HepG2 (cell line): Measurements from ENCODE around the gene NUP107. TPM values are rescaled to one million over a fixed set of nuclear protein-coding genes. Genes with fewer than 3 reads are reported as not detected.

Source experiments
- ATAC-seq: fragments of 200-7000 bp; cut with Tn5 transposase; 3 replicates; pipeline ENCODE4 v1.9.1; 2020; ENCODE audit warnings: mild to moderate bottlenecking, moderate library complexity
- BruUV-seq: library from RNA; stranded (reverse); fragments of 400-500 nt; replicated peaks from 2 replicates; lab custom pipeline; 2021; lab: Mats Ljungman, UMichigan
- CTCF ChIA-PET: fragments of 300-600 bp; formaldehyde crosslinking; extraction: SDS; loops from one replicate; lab custom pipeline; 2021; ENCODE audit warnings: low total read pairs, inconsistent platforms, low intra/inter-chr PET ratio; lab: Yijun Ruan, JAX
- POLR2A ChIA-PET: fragments of 350-600 bp; sonication (Branson Sonifier 250); formaldehyde crosslinking; loops from one replicate; lab custom pipeline; 2020; ENCODE audit warnings: antibody characterized with exemption, inconsistent platforms; lab: Yijun Ruan, JAX
- DNase-seq: peaks from one replicate; pipeline ENCODE4 v3.0.0-alpha.2; 2015; ENCODE audit warnings: low spot score
- FAIRE-seq: peaks from 3 replicates; lab custom pipeline; 2011; peaks lifted over from hg19 to GRCh38; lab: Jason Lieb, UNC
- H2AFZ ChIP-seq: one replicate; pipeline ENCODE4 v1.6.1; 2011; ENCODE audit warnings: low read length, inconsistent platforms
- H3K27ac ChIP-seq: fragments of 300-600 bp; 3 replicates; pipeline ENCODE4 v1.8.0; 2011; ENCODE audit warnings: mixed run types, mild to moderate bottlenecking, mixed read lengths, low read length, inconsistent platforms; ENCODE audit not compliant: insufficient read depth; ENCODE audit errors: extremely low read length
- H3K27me3 ChIP-seq, 2 experiments: fragments of 200-600 bp in 1 of 2; 2 replicates in 1 of 2; 3 replicates in 1 of 2; pipeline versions ENCODE4 v1.6.0 to v1.8.0; 2011; ENCODE audit warnings: low read length in 2 of 2, mild to moderate bottlenecking in 2 of 2, moderate library complexity in 2 of 2, inconsistent platforms in 1 of 2; ENCODE audit not compliant: insufficient read depth in 2 of 2, control insufficient read depth in 1 of 2
- H3K36me3 ChIP-seq, 2 experiments: fragments of 200-600 bp in 1 of 2; replicated peaks in 1 of 2; 2 replicates in 1 of 2; 3 replicates in 1 of 2; pipeline versions ENCODE4 v1.5.1 to v1.8.0; 2011; ENCODE audit warnings: low read length in 2 of 2, inconsistent platforms in 1 of 2; ENCODE audit not compliant: insufficient read depth in 2 of 2, control insufficient read depth in 1 of 2
- H3K4me1 ChIP-seq: 2 replicates; pipeline ENCODE4 v1.5.1; 2012; ENCODE audit warnings: low read length, inconsistent platforms; ENCODE audit not compliant: insufficient read depth
- H3K4me2 ChIP-seq: 2 replicates; pipeline ENCODE4 v1.6.0; 2011; ENCODE audit warnings: low read depth, low read length, inconsistent platforms
- H3K4me3 ChIP-seq, 3 experiments: fragments of 200-600 bp in 1 of 3; sonication (generic), shearing (Covaris generic) in 1 of 3; replicated peaks in 1 of 3; 2 replicates each; pipeline ENCODE4 v1.5.1; 2011 to 2016; ENCODE audit warnings: low read length in 3 of 3, inconsistent platforms in 2 of 3, low read depth in 2 of 3, mild to moderate bottlenecking in 2 of 3, control low read depth in 1 of 3, mixed read lengths in 1 of 3; ENCODE audit not compliant: insufficient read depth in 1 of 3
- H3K79me2 ChIP-seq: one replicate; pipeline ENCODE4 v1.6.1; 2011; ENCODE audit warnings: low read length, inconsistent platforms; ENCODE audit not compliant: insufficient read depth
- H3K9ac ChIP-seq: 2 replicates; pipeline ENCODE4 v1.6.0; 2011; ENCODE audit warnings: mild to moderate bottlenecking, low read depth, low read length, inconsistent platforms; ENCODE audit not compliant: insufficient read depth
- H3K9me3 ChIP-seq: 2 replicates; pipeline ENCODE4 v1.5.1; 2012; ENCODE audit warnings: mild to moderate bottlenecking, low read length
- H4K20me1 ChIP-seq: 2 replicates; pipeline ENCODE4 v1.6.0; 2011; ENCODE audit warnings: inconsistent platforms, mild to moderate bottlenecking, low read length, moderate library complexity; ENCODE audit not compliant: insufficient read depth
- AHR ChIP-seq: IDR thresholded peaks from 2 replicates; pipeline ENCODE4 v1.6.1; 2018; ENCODE audit warnings: missing genetic modification reagents, missing compliant biosample characterization
- CTCF ChIP-seq: sonication (generic); formaldehyde crosslinking; IDR thresholded peaks from 2 replicates; pipeline ENCODE4 v1.5.0; 2020; ENCODE audit warnings: mild to moderate bottlenecking, missing genetic modification reagents, moderate library complexity
- EEA1 ChIP-seq: sonication (generic); formaldehyde crosslinking; IDR thresholded peaks from 2 replicates; pipeline ENCODE4 v1.5.1; 2020; ENCODE audit warnings: mild to moderate bottlenecking, missing genetic modification reagents, borderline replicate concordance
- IKZF5 ChIP-seq: IDR thresholded peaks from 2 replicates; pipeline ENCODE4 v1.6.1; 2018; ENCODE audit warnings: missing genetic modification reagents, mild to moderate bottlenecking, missing compliant biosample characterization
- KLF6 ChIP-seq: IDR thresholded peaks from 2 replicates; pipeline ENCODE4 v1.8.0; 2016; ENCODE audit warnings: missing biosample characterization, missing genetic modification reagents
- NFYB ChIP-seq: sonication (generic); formaldehyde crosslinking; IDR thresholded peaks from 2 replicates; pipeline ENCODE4 v1.4.0; 2020; ENCODE audit warnings: missing genetic modification reagents
- PREB ChIP-seq: sonication (generic); formaldehyde crosslinking; IDR thresholded peaks from 2 replicates; pipeline ENCODE4 v1.4.0; 2020; ENCODE audit warnings: missing genetic modification reagents
- STAG1 ChIP-seq: sonication (generic); formaldehyde crosslinking; IDR thresholded peaks from 2 replicates; pipeline ENCODE4 v1.4.0; 2020; ENCODE audit warnings: missing genetic modification reagents
- TEF ChIP-seq: sonication (generic); formaldehyde crosslinking; IDR thresholded peaks from 2 replicates; pipeline ENCODE4 v1.5.0; 2020; ENCODE audit warnings: missing genetic modification reagents
- ZBTB38 ChIP-seq: sonication (generic); formaldehyde crosslinking; IDR thresholded peaks from 2 replicates; pipeline ENCODE4 v1.5.1; 2020; ENCODE audit warnings: mild to moderate bottlenecking, missing genetic modification reagents
- ZNF530 ChIP-seq: sonication (generic); formaldehyde crosslinking; IDR thresholded peaks from 2 replicates; pipeline ENCODE4 v1.5.0; 2020; ENCODE audit warnings: low read depth, mild to moderate bottlenecking, missing genetic modification reagents
- ZNF704 ChIP-seq: sonication (generic); formaldehyde crosslinking; IDR thresholded peaks from 2 replicates; pipeline ENCODE4 v1.8.1; 2023; ENCODE audit warnings: mild to moderate bottlenecking, inconsistent platforms, moderate library complexity, missing genetic modification reagents, borderline replicate concordance
- ZNF709 ChIP-seq: sonication (generic); formaldehyde crosslinking; IDR thresholded peaks from 2 replicates; pipeline ENCODE4 v1.5.0; 2020; ENCODE audit warnings: mild to moderate bottlenecking, missing genetic modification reagents
- WGBS: methylation state at CpG from one replicate; pipeline ENCODE4 v1.1.6; 2017; ENCODE audit warnings: low lambda C conversion rate; 5-methylcytosine and 5-hydroxymethylcytosine counted together
- in situ Hi-C: cut with HindIII; loops from 2 replicates; pipeline ENCODE4 v1.10.0; 2017; ENCODE audit warnings: low pct_unique_long_range_greater_than_20kb; ENCODE audit not compliant: extremely low pct_ligation_motif_present
- intact Hi-C: fragments of 100-400 bp; cut with micrococcal nuclease; formaldehyde crosslinking; loops from one replicate; pipeline ENCODE4 v1.10.0; 2022; ENCODE audit not compliant: unreplicated experiment
- polyA plus RNA-seq, 8 experiments: library from polyadenylated mRNA; depleted of rRNA in 3 of 8; stranded (reverse) in 7 of 8; unstranded in 1 of 8; fragments of >200 nt; fragmentation: Illumina TruSeq in 4 of 8; extraction: Trizol in 4 of 8; gene quantifications; 2 replicates each; pipeline versions ENCODE4 v1.2.1 to v1.2.3, GENCODE V29; 2011 to 2016; ENCODE audit warnings: low read depth in 4 of 8, missing spikeins in 1 of 8, mixed read lengths in 1 of 8; ENCODE audit not compliant: insufficient read depth in 1 of 8
- total RNA-seq, 5 experiments: library from RNA; depleted of rRNA; stranded (reverse); fragments of >200 nt; fragmentation: Illumina TruSeq; extraction: Trizol; gene quantifications; 2 replicates each; pipeline ENCODE4 v1.2.3, GENCODE V29; 2016; ENCODE audit warnings: low read depth in 1 of 5

The NUP107 gene
- total and polyA plus RNA-seq, 2 of the 13 experiments (the other 11 are each of a cell fraction or from before 2014, with no cell fraction given), result 54.7 to 100 TPM

GRCh38 chr12:68665016-68665569 is 21.7 kb upstream of the NUP107 start (continued):
- TF ChIP-seq KLF6 (CRISPR knock-in tag), result no peak
- no peak for TF ChIP-seq IKZF5 (CRISPR knock-in tag)
- no peak for TF ChIP-seq ZNF530 (CRISPR knock-in tag)
- TF ChIP-seq EEA1, result no peak
- peak; percentile 55 for TF ChIP-seq STAG1 (CRISPR knock-in tag)
- TF ChIP-seq TEF (CRISPR knock-in tag), result peak; percentile 52; the same call in 1 of the 2 replicates
- no peak for TF ChIP-seq ZNF709 (CRISPR knock-in tag)
- peak; percentile 40 for TF ChIP-seq CTCF (CRISPR knock-in tag)
- no peak for TF ChIP-seq NFYB
- no peak for TF ChIP-seq ZBTB38 (CRISPR knock-in tag)
- TF ChIP-seq, all 625 proteins: peak for 4

- BruUV-seq, result no TSS peak
- H3K27ac ChIP-seq, result no peak overlapping the region
- DNase-seq (no peak), ATAC-seq (no peak), FAIRE-seq (no peak)
- ChIA-PET CTCF (no interaction called here), POLR2A (no interaction called here)
- no peaks in the 10 kb centered on the region for H4K20me1 ChIP-seq
- H3K9me3 ChIP-seq, result no peaks in the 10 kb centered on the region
- H3K4me2 ChIP-seq, result no peak overlapping the region
- in situ Hi-C loops, result no loop called here
- WGBS, result 93% methylated on average over 1 of the region's 1 CpG
- no peak overlapping the region for H2AFZ ChIP-seq
- no peak overlapping the region for H3K9ac ChIP-seq
- H3K36me3 ChIP-seq, result no peaks in the 10 kb centered on the region
- no peaks in the 10 kb centered on the region for H3K79me2 ChIP-seq
- no peak for TF ChIP-seq PREB (CRISPR knock-in tag)
- TF ChIP-seq ZNF704 (CRISPR knock-in tag), result no peak
- TF ChIP-seq AHR (CRISPR knock-in tag), result no peak
- H3K4me1 ChIP-seq, result no peaks in the 10 kb centered on the region
- H3K27me3 ChIP-seq, result no peaks in the 10 kb centered on the region
- intact Hi-C loops, result loop anchor here (10.0 kb wide), 1 partner anchor 332 kb away; the partner anchor contains the start of gene MDM1
- H3K4me3 ChIP-seq, result no peak overlapping the region
Measured at GRCh38 chr12:68667291-68667690, 19.5 kb upstream of the NUP107 start.
